Measurements from ENCODE around the gene FZD2.
"Not testable (repeated sequence)": the region's sequence is repeated elsewhere in the genome, so short reads cannot be mapped to it uniquely, and the experiment has no call there.

The FZD2 gene

DNA sequence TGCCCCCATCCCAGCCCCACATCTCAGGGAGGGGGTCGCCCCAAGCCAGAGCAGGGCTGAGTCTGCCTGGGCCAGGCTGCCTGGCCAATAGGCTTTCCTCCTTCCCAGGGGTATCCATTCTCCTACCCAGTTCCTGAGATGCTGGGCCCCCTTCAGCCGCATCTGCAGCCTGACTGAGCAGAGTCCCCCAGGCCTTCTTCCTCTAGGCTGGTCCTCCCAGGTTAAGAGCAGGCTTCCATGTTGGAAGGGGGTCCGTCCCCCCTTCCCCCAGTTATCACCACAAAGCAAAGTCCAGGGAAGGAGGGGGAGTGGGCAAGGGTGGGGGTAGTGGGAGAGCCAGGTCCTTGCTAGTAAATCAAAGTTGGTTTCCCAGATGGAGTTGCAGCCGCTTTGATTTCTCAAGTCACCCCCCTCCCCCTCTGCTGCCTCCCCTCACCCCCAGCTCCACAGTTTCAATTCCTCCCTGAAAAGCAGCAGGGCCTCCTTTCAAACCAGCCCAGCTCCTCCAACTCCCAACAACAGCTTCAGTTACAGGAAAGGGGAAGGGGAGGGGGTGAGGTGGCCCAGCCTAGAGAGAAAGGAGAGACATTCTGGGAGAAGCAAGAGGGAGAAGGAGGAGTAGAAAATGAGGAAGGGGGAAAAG lies 9.5 kb upstream of the FZD2 start:
- no peak for DNase-seq

DNA sequence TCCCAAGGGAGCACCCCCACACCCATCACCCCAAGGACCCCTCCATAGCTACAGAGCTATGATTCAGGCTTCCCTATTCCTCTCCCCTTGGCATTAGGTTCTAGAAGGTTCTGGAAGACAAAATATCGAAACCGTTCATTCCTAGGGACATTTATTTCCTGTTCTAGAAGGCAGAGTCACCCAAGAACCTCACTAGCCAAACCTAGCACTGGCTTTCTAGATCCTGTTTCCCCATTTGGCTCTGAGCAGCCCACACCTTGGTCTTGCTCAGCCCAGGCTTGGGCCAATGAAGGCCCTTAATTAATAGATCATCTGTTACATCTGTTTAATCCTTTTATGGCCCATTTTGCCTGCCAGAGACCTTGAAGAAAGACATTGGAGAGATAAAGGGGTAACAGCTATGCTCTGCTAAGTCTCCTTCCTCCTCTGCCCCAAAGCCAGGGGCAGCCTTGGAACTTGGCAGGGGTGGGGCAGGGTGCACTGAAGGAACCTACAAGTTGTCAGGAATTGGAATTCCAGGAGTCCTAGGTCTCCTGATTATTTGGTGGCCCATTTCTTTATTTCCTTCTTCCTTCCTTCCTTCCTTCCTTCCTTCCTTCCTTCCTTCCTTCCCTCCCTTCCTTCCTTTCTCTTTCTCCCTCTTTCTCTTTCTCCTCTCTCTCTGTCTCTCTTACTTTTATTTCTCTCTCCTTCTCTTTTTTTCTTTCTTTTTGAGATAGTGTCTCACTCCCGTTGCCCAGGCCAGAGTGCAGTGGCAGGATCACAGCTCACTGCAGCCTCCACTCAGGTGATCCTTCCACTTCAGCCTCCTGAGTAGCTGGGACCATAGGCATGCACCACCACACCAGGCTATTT lies 8.7 kb upstream of the FZD2 start:
- DNase-seq = no peak

DNA sequence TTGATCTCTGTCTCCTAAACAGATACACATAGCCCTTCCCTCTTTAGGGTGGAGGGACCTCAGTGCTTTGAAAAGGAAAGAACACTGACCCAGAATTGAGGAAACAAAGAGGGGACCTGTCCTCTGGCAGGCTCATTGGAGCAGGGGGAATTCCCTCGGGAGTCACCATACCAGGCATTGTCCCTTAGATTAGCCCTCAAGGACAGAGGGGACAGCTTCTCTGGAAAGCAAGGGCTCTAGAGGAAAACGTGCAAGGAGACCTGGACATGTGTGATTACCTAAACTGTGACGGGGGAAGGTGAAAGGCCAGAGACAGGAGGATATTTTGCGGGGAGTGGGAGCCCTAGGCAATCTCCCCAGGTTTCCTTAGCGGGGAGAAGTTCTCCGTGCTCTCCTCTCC lies 7.6 kb upstream of the FZD2 start:
- DNase-seq = no peak

- DNase-seq = no peak
These were observed 4.9 kb upstream of the FZD2 start for GRCh38 chr17:44552361-44552760.

DNA sequence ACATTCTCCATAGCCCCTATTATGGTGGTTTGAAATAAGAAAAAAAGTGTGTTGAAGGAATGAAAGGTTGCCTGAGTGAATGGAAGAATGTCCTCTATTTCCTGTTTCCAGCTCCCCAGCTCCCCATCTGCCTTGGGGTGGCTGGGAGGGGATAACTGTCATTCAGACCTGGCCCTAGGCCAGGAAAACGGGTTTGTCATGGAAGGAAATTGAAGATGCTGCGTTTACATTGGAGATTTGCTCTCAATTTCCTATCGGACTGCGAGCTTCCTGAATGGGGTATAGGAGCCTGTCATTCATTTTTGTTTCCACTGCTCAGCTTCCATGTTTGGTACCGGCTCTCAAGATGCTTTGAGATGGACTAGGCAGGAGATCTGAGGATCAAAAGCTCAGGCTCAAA lies 2.2 kb upstream of the FZD2 start:
- no peak for DNase-seq

DNA sequence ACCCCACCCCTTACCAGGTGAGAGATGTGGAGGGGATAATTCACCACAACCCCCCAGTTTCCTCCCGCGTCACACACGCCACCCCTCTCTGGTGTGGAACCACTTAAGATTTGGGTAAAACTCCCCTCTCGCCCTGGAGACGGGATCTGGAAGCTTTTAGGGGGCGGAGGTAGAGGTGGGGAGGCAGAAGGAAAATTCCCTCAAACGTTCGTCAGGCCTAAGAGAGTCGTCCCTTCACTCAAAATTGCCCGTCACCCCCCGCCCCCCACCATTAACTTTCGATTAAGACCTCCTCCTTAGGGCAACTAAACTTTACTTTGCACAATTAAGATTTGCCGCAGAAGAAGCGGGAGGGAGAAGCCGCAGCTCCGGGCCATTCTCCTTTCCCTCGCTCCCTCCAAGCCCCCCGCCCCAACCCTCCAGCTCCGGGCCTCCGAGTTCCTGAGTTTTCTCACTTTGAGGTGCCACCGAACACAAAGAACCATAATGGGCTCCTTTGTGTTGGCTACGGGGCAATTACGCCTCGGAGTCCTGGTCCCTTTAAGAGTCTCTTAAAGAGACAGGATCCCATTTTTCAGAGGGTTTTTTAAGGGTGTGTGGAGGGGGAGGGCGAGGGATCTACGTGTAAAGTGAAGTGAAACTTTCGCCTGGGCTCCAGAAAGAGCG lies 985 bp upstream of the FZD2 start:
- DNase-seq = peak; percentile 15

GRCh38 chr17:44557651-44558285 lies 484 bp downstream of the FZD2 start:
- DNase-seq = no peak

DNA sequence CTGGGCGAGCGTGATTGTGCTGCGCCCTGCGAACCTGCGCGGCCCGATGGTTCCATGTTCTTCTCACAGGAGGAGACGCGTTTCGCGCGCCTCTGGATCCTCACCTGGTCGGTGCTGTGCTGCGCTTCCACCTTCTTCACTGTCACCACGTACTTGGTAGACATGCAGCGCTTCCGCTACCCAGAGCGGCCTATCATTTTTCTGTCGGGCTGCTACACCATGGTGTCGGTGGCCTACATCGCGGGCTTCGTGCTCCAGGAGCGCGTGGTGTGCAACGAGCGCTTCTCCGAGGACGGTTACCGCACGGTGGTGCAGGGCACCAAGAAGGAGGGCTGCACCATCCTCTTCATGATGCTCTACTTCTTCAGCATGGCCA lies 1.0 kb downstream of the FZD2 start:
- no peak for DNase-seq

- no peak for DNase-seq
These were observed 1.7 kb downstream of the FZD2 start for GRCh38 chr17:44558710-44559633.

DNA sequence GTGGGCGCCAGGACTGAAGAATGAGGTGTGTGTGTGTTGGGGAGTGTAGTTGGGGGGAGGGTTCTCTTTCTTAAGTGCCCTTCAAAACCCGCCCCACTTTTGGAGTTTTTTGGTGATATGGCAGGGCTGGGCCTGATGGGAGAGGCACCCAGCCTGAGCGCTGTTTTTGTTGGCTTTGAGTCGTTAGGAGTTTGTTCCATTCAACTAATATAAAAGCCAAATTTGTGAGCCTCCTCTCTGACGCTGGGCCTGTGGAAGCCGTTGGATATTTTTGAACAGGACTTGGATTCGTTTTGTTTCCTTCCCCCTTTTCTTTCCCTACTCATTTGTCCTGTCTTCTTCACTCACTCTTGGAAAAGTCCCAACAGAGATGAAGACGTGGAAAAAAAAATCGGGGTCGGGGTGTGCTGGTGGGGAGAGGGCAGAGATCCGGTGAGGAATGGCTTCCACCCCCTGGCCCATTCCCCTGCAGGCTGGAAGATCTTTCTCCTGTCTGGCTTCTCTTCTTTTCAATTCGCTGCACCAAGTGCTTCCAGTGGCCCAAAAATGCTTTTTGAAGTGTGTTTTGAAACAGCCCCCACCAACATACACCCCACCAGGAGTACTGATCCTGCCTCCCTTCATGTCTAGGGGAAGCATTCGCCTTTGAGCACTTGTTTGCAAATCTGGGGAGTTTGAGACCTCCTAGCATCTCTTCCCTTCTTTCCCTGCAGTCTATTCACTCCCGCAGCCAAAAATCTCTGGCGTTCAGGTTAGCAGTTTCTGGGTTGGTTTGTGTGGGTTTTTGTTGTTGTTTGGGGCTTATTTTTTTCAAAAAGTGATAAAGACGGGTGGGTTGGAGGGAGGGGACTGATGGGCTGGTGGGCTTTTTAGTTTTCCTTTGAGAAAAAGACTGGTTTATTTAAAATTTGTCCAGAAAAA lies 2.6 kb downstream of the FZD2 start:
- DNase-seq = no peak

DNA sequence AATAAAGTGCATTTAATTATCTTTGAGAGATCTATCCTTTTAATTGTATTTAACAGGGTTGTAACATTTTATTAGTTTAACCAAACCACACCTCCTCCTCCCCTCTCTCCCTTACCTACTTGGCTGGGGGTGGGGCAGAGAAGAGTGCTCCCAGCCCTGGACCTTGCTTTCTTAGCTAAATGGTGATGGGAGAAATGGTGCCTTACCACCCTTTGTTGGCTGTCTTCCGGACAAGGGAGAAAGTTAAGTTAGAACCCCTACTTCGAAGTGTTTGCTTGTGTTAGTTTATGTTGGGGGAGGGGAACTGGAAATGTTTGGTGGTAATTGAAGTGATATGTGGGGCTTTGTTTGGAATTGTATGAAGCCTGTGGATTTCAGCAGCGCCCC lies 3.9 kb downstream of the FZD2 start:
- no peak for DNase-seq

DNA sequence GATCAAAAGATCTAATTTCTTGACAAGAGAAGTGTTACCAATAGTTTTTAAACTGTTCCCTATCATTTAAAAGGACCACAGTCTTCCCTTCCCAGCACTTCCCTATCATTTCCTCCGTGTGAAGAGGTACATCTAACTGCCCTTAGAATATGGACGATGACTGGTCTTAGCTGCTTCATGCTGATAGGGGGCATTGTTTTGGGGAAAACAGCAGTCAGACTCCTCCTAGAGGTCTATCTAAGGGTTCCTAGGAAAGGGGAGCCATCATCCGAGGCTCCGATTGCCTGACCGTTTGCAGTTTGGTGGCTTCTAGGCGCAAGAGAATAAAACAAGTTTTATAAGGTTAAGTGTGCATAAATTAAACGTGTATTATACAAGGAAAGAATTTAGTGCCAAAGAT lies 7.1 kb downstream of the FZD2 start:
- DNase-seq = no peak

DNA sequence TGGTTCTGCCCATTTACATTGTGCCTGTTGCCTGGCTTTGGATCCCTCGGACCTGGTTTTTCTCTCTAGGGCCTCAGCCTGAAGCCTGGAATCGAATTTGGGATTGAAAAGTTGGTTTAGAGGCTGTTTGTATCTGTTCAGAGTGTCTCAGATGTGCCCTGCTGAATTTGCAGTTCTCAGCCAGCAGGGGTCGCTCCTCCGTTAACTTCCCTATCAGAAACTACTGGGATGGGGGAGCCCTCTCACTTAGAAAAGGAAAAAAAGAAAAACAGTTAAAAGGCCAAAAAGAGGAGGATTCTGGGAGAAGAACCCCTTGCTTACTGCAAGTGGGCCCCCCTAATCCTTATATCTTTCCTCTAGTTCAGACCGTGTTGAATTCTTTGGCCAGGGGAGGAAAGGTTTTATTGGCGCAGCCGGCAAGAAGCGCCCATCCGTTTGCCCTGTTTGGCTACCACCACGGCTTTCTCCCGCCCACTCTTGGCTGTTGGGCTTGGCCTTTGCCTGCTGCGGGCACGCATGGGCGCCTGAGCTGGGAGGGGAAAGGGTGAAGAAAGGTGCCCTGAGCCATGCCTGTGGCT lies 8.7 kb downstream of the FZD2 start:
- DNase-seq = no peak

GRCh38 chr17:44568311-44568944 lies 11.1 kb downstream of the FZD2 start:
- DNase-seq = not testable (repeated sequence)

DNA sequence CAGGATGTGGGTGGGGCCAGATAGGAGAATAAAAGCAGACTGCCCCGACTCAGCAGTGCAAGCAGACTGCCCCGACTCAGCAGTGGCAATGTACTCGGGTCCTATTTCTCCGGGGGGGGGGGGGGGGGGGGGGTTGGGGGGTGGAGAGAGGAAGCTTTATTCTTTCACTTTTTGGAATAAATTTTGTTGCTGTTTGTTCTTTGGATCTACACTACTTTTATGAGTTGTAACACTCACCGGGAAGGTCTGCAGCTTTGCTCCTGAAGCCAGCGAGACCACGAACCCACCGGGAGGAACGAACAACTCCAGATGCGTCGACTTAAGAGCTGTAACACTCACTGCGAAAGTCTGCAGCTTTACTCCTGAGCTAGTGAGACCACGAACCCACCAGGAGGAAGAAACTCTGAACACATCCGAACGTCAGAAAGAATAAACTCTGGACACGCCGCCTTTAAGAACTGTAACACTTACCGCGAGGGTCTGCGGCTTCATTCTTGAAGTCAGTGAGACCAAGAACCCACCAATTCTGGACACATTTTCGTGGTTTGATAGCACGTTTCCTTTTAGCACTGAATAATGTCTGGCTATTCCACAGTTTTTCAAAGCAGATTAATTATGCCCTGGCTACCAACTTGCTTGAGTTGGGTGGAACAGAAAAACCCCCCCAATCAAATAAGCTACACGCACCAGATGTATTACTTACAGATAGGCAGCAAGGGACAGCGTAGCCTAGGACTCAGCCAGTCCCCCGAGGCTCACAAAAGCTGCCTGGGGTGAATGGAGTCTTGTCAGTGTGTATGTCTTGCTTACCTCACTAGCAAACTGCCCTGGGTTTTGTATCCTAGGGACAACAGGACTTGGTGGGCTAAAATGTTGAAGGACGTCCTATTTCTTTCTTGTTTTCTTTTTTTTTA lies 11.9 kb downstream of the FZD2 start:
- peak; percentile 49 for DNase-seq

DNA sequence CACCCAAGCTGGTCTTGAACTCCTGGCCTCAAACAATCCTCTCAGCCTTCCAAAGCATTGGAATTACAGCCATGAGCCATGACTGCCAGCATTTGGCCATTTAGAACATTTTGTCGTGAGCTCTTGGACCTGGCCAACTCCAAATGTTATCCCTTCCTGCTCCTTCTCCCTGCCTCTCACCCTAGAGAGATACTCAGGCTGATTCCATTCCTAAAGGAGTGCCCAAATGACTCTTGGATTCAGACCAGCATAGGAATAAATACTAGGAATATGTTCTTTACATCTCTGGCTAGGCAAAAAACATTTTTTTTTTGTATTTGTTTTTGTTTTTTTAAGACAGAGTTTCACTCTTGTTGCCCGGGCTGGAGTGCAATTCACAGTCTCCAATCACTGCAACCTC lies 15.5 kb downstream of the FZD2 start:
- no peak for DNase-seq

DNA sequence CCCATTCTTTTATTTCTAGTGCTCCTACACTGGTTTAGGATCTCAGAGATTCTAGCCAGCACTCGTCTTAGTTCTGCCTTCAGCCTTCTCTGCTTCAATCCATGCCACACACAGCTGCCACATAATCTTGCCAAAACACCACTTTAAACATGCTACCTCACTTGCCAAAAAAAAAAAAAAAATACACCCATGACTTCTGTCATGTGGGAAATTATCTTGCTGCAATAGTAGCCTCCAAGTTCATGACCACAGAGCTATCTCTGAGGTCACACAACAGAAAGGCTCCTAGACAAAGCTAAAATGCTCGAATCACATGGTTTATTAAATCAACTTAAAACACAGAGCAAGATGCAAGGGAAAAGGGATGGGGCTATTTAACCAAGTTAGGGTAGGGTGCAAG lies 18.1 kb downstream of the FZD2 start:
- DNase-seq = peak; percentile 52

DNA sequence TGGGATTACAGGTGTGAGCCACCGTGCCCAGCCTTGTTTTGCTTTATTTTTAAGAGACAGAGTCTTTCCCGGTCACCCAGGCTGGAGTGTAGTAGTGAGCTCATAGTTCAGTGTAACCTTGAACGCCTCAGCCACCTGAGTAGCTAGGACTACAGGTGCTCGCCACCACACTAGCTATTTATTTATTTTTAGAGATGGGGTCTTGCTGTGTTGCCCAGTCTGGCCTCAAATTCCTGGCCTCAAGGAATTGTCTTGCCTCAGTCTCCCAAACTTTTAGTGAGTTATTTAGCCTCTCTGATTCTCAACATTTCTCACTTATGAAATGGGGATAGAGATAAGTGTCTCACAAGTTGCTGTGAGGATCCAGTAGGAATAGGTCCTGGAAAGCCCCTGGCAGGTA lies 21.7 kb downstream of the FZD2 start:
- DNase-seq = no peak

- peak; percentile 16 for DNase-seq
These were observed 24.6 kb downstream of the FZD2 start for GRCh38 chr17:44581868-44582267.
